ENCODE measurements around the gene CCDC146. TPM values are rescaled to one million over a fixed set of nuclear protein-coding genes. Genes with fewer than 3 reads are reported as not detected.

Gene CCDC146
- total and polyA plus RNA-seq, 2 of the 8 experiments (the other 6 are each of a cell fraction or from before 2014, with no cell fraction given): 0.88 to 2.4 TPM

DNA sequence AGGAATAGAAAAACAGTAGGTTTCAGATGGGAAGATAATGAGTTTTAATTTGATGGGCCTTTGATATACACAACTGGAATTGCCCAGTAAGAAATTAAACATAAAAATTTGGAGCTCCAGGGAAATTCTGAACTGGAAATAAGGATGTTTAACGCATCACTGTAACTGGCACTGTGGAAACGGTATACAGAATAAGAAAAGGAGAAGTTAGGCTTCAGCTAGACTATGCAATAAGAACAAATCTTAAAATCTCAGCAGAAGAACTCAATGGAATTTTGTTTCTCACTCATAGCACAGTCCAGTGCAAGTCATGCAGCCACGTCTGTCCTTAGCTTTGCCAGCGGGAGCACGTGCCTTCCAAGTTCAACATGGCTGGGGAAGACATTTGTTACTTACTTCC lies 130.1 kb downstream of the CCDC146 start (continued):
- TF ChIP-seq KDM1A (IDR thresholded peaks at IDR 0.05; ENCODE audit: borderline replicate concordance, low read length): no peak
- no peak for TF ChIP-seq SP1 (IDR thresholded peaks at IDR 0.05; ENCODE audit: low read depth, low read length)

Measured in H1 (cell line).